ENCODE data around the gene CDH23. TPM values are rescaled to one million over a fixed set of nuclear protein-coding genes. Genes with fewer than 3 reads are reported as not detected.
A peak's percentile ranks its signal among the peaks of the same experiment; 100 is the strongest.

CDH23 gene
- total and polyA plus RNA-seq, 9 of the 15 experiments (the other 6 are each of a cell fraction or from before 2014, with no cell fraction given): 0.18 to 1.2 (median 0.47) TPM

DNA sequence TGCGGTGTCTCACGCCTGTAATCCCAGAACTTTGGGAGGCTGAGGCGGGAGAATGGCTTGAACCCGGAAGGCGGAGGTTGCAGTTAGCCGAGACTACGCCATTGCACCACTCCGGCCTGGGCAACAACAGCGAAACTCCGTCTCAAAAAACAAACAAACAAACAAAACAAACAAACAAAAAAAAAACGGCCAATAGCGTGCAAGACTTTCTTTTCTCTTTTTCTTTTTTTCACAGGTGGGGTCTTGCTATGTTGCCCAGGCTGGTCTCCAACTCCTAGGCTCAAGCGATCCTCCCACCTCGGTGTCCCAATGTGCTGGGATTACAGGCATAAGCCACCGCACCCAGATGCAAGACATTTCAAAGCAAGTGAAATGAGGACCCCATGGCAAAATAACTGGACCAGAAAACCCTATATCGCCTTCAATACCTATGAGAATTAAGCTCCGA, 452.8 kb downstream of the CDH23 start (continued):
- TF ChIP-seq, protein P1, sequence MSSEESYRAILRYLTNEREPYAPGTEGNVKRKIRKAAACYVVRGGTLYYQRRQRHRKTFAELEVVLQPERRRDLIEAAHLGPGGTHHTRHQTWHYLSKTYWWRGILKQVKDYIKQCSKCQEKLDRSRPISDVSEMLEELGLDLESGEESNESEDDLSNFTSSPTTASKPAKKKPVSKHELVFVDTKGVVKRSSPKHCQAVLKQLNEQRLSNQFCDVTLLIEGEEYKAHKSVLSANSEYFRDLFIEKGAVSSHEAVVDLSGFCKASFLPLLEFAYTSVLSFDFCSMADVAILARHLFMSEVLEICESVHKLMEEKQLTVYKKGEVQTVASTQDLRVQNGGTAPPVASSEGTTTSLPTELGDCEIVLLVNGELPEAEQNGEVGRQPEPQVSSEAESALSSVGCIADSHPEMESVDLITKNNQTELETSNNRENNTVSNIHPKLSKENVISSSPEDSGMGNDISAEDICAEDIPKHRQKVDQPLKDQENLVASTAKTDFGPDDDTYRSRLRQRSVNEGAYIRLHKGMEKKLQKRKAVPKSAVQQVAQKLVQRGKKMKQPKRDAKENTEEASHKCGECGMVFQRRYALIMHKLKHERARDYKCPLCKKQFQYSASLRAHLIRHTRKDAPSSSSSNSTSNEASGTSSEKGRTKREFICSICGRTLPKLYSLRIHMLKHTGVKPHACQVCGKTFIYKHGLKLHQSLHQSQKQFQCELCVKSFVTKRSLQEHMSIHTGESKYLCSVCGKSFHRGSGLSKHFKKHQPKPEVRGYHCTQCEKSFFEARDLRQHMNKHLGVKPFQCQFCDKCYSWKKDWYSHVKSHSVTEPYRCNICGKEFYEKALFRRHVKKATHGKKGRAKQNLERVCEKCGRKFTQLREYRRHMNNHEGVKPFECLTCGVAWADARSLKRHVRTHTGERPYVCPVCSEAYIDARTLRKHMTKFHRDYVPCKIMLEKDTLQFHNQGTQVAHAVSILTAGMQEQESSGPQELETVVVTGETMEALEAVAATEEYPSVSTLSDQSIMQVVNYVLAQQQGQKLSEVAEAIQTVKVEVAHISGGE (CRISPR knock-in tag; IDR thresholded peaks at IDR 0.05): no peak
- no peak for TF ChIP-seq ZNF444 (CRISPR knock-in tag; IDR thresholded peaks at IDR 0.05)
- TF ChIP-seq ZNF431 (CRISPR knock-in tag; IDR thresholded peaks at IDR 0.05): no peak
- TF ChIP-seq HDAC2 (IDR thresholded peaks at IDR 0.05): peak; percentile 78
- TF ChIP-seq RBM25 (IDR thresholded peaks at IDR 0.05; ENCODE audit: low read depth, low read length, severe bottlenecking): peak; percentile 95
- no peak for TF ChIP-seq PHF21A (IDR thresholded peaks at IDR 0.05; ENCODE audit: borderline replicate concordance, low read depth)
- no peak for TF ChIP-seq ARID1B (IDR thresholded peaks at IDR 0.05)
- TF ChIP-seq ZNF384 (IDR thresholded peaks at IDR 0.05; ENCODE audit: low read depth, low read length): 0 out of 2 replicates have a peak, but pooled peaks have one; percentile 52
- no peak for TF ChIP-seq SIRT6 (IDR thresholded peaks at IDR 0.05; ENCODE audit: low read depth, low read length)
- no peak for TF ChIP-seq GABPB1 (CRISPR knock-in tag; IDR thresholded peaks at IDR 0.05)
- no peak for TF ChIP-seq SNRNP70 (optimal IDR thresholded peaks at IDR 0.05; ENCODE audit: low read depth, low read length)
- TF ChIP-seq, protein P2, sequence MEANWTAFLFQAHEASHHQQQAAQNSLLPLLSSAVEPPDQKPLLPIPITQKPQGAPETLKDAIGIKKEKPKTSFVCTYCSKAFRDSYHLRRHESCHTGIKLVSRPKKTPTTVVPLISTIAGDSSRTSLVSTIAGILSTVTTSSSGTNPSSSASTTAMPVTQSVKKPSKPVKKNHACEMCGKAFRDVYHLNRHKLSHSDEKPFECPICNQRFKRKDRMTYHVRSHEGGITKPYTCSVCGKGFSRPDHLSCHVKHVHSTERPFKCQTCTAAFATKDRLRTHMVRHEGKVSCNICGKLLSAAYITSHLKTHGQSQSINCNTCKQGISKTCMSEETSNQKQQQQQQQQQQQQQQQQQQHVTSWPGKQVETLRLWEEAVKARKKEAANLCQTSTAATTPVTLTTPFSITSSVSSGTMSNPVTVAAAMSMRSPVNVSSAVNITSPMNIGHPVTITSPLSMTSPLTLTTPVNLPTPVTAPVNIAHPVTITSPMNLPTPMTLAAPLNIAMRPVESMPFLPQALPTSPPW (CRISPR knock-in tag; IDR thresholded peaks at IDR 0.05): no peak
- TF ChIP-seq DIDO1 (tag; IDR thresholded peaks at IDR 0.05; ENCODE audit: low read depth): no peak
- TF ChIP-seq DPF2 (IDR thresholded peaks at IDR 0.05): peak; percentile 31; the same call in 1 of the 2 replicates
- peak; percentile 32; the same call in 1 of the 2 replicates for TF ChIP-seq GTF2A2 (tag; IDR thresholded peaks at IDR 0.05)
- TF ChIP-seq ZNF780A (CRISPR knock-in tag; IDR thresholded peaks at IDR 0.05): no peak
- TF ChIP-seq, protein P3, sequence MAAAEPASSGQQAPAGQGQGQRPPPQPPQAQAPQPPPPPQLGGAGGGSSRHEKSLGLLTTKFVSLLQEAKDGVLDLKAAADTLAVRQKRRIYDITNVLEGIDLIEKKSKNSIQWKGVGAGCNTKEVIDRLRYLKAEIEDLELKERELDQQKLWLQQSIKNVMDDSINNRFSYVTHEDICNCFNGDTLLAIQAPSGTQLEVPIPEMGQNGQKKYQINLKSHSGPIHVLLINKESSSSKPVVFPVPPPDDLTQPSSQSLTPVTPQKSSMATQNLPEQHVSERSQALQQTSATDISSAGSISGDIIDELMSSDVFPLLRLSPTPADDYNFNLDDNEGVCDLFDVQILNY (CRISPR knock-in tag; IDR thresholded peaks at IDR 0.05): no peak
- TF ChIP-seq, protein P4, sequence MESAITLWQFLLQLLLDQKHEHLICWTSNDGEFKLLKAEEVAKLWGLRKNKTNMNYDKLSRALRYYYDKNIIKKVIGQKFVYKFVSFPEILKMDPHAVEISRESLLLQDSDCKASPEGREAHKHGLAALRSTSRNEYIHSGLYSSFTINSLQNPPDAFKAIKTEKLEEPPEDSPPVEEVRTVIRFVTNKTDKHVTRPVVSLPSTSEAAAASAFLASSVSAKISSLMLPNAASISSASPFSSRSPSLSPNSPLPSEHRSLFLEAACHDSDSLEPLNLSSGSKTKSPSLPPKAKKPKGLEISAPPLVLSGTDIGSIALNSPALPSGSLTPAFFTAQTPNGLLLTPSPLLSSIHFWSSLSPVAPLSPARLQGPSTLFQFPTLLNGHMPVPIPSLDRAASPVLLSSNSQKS (CRISPR knock-in tag; IDR thresholded peaks at IDR 0.05): no peak
- TF ChIP-seq SMARCC2 (IDR thresholded peaks at IDR 0.05; ENCODE audit: low read depth): no peak
- peak; percentile 50 to 67; a peak in 3 of 4 replicates for TF ChIP-seq KDM1A (IDR thresholded peaks at IDR 0.05)
- TF ChIP-seq ZNF143 (CRISPR knock-in tag; IDR thresholded peaks at IDR 0.05): no peak
- TF ChIP-seq, protein P5, sequence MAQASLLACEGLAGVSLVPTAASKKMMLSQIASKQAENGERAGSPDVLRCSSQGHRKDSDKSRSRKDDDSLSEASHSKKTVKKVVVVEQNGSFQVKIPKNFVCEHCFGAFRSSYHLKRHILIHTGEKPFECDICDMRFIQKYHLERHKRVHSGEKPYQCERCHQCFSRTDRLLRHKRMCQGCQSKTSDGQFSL (CRISPR knock-in tag; IDR thresholded peaks at IDR 0.05): 0 out of 2 replicates have a peak, but pooled peaks have one; percentile 30
- TF ChIP-seq, protein P5 (tag; IDR thresholded peaks at IDR 0.05): no peak
